Hematopoietic multipotent progenitor cell treated with erythropoietin and hydrocortisone succinate and interleukin-3 and kit ligand, for 4 days (in vitro differentiated cells): ENCODE measurements around the gene ADAM10.

ENCODE experiments used
- DNase-seq: peaks from one replicate; pipeline ENCODE4 v3.0.0-alpha.2; 2015

The ADAM10 gene

DNA sequence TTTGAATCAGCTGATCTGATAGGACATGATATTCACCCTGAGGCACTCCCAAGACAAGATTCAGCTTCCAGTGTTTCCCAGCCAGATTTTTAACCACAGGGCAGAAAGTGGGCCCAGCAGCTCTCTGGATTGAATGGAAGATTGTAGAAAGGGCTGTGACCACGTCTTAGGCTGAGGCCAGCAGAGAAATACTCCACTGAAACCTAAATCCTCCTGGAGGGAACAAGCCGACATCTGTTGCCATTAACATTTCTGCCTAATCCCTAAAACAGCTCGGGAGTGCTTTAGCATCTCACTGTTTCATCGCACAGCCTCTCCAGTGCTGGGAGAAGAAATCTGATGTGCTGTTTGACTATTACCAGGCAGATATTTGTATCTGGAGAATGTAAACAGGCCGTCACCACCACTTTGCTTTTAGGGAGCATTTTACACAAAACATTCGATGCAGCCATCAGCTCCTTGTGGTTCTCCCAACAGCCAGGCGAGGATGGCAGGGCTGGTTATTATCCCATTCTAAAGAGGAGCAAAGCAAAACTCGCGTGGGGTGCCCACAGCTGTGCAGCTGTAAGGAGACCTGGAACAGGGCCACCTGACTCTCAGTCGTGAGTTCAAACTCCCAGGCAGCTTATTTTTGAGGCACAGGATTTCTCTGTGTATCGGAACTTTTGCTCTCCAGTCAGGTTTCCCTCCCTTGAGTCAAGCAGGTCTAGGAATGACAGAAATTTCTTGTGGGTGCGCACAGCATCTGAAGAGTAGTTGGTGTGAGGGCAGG, 200.3 kb downstream of the ADAM10 start:
- DNase-seq = no peak

DNA sequence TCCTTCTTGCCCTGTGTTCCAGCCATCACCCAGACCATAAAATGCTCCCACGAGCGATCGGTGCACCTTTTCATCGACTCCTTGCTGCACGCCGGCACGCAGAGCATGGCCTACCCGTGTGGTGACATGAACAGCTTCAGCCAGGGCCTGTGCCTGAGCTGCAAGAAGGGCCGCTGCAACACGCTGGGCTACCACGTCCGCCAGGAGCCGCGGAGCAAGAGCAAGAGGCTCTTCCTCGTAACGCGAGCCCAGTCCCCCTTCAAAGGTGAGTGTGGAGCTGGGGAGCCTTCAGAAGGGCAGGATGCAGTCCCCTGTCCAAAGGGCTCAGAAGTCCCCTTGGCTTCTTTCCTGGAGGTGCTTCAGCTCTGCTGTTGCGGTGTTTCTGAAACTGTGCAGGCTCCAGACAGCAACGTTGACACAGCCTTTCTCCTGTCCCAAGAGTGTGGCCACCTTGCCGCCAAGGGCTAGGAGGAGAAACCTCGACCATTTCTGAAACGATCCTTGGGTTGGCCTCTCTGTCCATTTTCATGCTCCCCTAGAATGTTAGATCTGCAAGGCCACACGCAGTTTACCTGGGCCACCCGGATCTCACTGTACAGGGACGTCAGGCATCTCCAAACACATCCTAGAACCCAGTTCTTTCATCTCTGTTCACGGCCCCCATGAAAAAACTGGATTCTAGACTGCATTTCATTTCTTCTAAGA, 201.0 kb downstream of the ADAM10 start:
- DNase-seq = no peak

DNA sequence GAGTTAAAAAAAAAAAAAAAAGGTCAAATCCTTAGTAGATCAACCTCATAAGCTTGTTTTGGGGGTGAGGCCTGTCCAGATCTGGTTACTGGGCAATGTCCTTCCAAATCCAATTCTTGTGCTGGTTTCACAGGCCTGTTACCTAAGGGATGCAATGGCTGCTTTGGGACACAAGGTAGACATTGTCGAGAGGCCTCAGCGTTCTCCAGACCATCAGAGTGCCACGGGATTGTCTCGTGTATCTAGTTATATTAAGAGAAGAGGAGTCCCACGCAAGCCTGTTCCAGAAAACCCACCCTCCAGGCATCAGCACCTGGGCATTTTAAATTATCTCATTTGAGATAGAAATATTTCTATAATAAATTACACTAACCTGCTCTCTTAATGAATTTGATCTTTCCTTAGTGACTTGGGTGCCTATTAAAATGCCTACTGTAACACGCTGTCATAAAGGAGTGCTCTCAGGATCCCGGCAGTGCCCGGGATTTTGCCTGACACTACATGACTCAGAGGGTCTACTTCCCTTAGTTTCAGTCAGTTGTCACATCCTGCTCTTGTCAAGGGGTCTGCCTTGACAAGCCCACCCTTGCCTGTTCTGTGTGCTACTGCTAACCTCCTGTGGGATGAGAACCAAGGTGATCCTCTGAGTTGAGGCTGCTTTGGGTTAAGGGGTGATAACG, 201.7 kb downstream of the ADAM10 start:
- no peak for DNase-seq

DNA sequence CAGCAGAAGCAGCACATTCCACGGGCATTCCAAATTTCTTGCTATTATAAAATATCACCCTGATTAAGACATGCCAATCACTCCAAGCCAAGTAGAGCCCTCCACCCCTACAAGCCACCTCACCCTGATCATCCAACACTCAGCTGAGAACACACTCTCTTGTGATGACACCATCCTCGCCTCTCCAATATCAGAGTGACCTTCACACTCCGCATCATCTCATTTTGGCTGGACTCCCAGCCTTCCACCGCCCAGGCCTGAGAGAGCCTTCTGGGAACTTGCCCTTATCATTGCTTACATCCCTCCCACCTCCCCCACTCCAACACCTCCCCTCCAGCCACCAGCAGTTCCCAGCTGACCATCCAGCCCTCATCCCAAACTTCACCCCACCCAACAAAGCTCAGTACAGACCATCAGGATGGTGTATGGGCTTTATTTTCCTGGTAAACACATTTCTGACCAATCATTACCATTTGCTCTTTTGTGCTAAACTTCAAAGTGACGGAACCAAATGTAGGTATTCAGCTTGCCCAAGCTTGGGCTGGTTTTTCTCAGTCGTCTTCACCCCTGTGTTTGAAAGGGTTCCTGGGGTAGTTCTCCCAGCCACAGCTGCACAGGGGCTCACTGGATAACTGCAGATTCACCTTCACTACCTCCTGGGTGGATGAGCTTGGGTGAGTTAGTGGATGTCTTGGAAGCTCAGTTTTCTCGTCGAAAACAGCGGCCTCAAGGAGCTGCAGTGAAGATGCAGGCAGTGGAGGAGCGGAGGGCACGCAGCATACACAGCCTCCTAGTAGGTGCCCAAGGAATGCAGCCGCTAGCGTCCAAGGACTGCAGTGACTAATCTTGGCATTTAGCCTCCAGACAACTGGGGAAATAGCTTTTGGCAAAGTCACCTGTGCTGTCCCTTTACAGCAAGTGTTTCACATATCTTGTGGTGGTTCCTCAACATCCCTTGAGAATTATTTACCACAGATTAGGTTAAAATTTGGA, 202.6 kb downstream of the ADAM10 start:
- DNase-seq = peak; percentile 24

DNA sequence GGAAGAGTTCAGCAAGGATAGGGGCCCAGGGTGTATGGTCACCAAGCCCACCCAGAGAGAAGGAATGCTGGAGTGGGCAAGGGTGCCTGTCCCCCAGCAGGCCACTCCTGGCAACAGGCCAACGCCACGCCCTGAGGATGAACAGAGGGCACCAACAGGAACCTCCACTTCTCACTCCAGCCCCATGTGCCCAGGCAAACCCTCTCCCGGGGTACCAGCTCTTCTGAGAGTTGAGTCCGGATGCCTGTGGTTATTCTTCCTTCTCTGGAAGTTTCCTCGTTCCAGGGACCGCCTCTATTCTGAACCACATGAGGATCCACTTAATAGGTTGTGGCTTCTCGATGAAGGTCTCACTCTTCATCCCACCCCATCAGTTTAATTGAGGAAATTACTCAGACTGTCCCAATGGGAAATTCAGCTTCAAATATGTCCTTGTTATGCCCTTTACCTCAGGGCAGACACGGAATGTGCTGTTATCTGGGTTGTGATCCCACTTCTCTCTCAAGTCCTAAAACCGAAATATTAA, 203.4 kb downstream of the ADAM10 start:
- no peak for DNase-seq

DNA sequence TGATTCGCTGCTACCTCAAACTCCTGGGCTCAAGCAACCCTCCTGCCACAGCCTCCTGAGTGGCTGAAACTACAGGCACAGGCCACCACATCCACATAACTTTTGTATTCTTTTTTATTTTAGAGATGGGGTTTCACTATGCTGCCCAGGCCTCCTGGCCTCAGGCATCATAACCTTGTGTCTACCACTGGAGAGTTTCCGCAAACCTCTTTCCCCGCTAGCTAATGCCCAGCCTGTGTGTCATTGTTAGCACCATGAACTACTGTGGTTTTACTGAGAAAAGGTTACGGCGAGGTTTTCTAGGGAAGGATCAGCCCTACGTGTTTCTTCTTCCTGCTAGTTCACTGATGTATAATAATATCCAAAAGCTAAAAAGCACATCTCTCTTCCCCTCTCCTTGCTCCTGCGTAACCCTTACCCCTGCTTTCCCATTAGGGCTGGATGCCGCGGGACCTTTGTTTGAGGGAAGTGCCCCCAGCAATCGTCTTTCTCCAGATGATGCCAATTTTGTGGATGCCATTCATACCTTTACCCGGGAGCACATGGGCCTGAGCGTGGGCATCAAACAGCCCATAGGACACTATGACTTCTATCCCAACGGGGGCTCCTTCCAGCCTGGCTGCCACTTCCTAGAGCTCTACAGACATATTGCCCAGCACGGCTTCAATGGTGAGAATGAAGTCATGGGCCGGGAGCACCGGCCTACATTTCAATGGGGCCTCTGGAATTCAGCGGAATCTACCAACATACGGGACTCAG, 204.0 kb downstream of the ADAM10 start:
- peak; percentile 74 for DNase-seq

DNA sequence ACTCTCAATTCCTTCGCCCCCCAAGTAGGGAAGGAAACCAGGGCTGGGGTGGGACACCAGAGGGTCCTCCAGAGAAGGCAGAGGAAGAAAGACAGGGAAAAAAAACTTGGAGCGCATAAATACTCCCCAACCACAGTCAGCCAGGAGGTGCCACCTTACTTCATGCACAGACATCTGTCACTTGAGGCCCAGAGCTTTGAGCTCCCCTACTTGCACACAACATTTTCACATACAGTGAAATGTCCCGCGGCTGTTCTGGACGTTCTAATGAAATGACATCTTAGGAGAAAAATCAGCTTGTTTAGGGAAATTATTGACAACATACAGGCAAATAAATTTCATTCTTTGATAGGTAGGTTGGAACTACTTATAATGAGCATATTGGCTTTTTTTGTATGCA, 204.8 kb downstream of the ADAM10 start:
- DNase-seq = no peak

DNA sequence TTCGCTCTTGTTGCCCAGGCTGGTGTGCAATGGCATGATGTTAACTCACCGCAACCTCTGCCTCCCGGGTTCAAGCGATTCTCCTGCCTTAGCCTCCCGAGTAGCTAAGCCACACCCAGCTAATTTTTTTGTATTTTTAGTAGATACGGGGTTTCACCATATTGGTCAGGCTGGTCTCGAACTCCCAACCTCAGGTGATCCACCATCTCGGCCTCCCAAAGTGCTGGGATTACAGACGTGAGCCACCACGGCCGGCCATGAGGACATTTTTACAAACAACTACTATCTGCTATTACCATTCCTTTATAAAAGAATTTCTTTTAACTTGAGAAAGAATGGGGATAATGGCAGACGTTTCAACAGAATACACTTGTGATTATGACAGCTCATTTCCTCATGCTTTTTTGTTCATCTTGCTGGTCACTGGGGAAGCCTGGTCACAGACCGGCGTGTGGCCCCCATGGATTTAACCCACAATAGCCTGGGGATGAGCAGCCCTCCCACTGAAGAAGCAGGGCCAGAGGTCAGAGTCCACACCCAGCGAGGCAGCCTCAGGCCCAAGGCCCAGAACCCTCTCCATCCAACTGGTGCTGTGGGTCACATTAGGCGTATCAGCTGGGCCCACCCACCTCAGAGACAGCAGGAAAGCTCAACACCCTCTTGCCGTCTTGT, 205.7 kb downstream of the ADAM10 start:
- no peak for DNase-seq

DNA sequence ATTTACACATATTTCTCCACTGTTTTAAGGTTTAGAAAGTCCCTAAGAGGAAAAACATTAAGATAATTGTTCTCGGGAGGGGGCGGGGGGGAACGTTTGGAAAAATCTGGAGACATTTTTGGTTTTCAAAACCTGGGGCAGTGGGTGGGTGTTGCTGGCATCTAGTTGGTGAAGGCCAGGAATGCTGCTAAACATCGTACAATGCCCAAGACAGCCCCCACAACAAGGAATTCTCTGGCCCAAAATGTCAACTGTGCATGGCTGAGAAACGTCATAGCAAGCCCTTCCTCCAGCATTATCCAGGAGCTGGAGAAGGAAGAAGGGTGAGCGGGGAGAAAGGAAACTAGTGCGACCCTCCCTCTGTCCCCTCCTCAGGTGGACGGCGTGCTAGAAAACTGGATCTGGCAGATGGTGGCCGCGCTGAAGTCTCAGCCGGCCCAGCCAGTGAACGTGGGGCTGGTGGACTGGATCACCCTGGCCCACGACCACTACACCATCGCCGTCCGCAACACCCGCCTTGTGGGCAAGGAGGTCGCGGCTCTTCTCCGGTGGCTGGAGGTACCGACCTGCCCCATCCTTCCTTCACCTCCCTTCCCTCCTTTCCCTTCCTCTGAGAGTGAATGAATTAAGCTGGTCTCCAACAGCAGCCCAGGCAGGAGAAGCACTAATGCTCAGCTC, 208.0 kb downstream of the ADAM10 start:
- DNase-seq = no peak

DNA sequence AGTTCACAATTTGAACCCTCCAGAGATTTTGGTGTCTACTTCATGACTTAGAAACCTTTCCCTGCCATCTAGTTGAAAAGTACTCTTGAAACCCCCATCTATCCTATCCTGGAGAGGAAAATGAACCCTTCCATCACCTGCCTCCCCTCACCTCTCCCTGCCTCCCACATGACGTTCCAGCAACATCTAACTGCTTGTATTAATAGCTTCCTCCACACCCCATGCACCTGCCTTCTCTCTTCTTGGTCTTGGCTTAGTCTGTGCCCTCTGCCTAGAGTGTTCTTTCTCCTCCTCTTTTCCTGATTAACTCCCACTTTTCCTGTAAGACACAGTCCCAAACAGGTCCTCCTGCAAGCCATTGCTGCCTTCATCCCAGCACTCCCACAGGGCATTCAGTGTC, 210.0 kb downstream of the ADAM10 start:
- no peak for DNase-seq

DNA sequence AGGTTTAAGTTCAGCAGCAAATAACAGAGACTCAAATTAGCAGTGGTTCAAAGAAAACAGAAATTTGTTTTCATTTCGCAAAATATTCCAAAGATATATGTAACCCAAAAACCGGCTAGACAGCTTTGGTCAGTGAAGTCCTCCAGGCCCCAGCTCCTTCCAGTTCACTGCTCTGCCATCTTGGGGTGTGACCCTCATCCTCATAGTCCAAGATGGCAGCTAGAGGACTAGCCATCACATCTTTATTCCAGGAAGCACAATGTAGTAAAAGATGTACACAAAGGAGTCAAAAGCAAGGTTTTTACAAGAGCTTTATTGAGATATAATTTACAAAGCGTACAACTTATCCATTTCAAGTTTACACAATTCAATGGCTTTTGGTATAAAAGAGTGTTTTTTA, 210.6 kb downstream of the ADAM10 start:
- DNase-seq = no peak
